Dendritic cell treated with granulocyte-macrophage colony-stimulating factor and Interleukin-4, amounts not matched to agents 40 ng/mL and 50 ng/mL, for 4 days (primary cell): ENCODE data around the gene FKRP.
"Not testable (repeated sequence)": the region's sequence is repeated elsewhere in the genome, so short reads cannot be mapped to it uniquely, and the experiment has no call there.

Source experiments
- H3K27ac Mint-ChIP-seq: one replicate; pipeline ENCODE4 v1.8.0; 2022; ENCODE audit warnings: mild to moderate bottlenecking, mixed read lengths
- H3K27me3 Mint-ChIP-seq: one replicate; pipeline ENCODE4 v1.8.0; 2022; ENCODE audit warnings: mild to moderate bottlenecking, mixed read lengths
- H3K36me3 Mint-ChIP-seq: one replicate; pipeline ENCODE4 v1.8.0; 2022; ENCODE audit warnings: low read depth, mixed read lengths
- H3K4me1 Mint-ChIP-seq: one replicate; pipeline ENCODE4 v1.8.0; 2022; ENCODE audit warnings: low read depth, mixed read lengths
- H3K4me3 Mint-ChIP-seq: one replicate; pipeline ENCODE4 v1.8.0; 2022; ENCODE audit warnings: mild to moderate bottlenecking, moderate library complexity, mixed read lengths
- H3K9me3 Mint-ChIP-seq: one replicate; pipeline ENCODE4 v1.8.0; 2022; ENCODE audit warnings: mixed read lengths
- intact Hi-C: fragments of 100-400 bp; cut with micrococcal nuclease; formaldehyde crosslinking; loops from one replicate; pipeline ENCODE4 v1.15.0; 2022

FKRP gene, protein sequence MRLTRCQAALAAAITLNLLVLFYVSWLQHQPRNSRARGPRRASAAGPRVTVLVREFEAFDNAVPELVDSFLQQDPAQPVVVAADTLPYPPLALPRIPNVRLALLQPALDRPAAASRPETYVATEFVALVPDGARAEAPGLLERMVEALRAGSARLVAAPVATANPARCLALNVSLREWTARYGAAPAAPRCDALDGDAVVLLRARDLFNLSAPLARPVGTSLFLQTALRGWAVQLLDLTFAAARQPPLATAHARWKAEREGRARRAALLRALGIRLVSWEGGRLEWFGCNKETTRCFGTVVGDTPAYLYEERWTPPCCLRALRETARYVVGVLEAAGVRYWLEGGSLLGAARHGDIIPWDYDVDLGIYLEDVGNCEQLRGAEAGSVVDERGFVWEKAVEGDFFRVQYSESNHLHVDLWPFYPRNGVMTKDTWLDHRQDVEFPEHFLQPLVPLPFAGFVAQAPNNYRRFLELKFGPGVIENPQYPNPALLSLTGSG

DNA sequence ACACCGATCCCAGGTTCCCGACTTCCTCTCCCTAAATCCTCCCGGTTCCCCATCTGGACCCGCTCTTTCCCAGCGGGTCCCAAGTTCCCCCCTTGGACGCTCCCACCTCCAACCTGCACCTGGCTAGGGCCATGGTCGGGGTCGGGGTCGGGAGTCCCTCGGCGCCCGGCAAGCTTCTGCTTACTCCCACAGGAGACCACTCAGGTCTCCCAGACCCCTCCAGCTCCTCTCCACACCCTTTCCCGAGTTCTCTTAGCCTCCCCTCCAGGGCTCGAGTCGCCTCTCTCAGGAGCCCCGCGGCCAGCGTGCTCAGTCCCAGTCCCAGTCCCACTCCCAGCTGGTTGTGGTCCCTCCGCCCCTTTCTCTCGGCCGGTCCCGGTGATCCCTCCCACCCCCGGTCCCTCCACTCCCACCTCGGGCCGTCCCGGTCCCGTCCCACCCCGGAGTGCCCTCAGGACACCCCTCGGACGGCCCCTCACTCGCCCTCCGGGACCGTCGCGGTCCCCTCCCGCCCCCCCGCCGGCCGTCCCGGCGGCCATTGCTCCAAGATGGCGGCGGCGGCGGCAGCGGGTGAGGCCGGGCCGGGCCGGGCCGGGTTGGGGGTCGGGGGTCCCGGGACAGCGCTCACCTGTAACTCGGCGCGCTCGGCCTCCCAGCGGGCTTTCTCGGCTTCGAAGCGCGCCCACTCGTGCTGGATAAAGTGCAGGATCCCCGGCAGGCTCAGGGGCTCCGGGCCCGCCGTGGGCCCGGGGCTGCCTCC, at the start of gene FKRP:
TSS of gene FKRP (plus strand) at position 537 of the 760 bp plus-strand sequence. CDS start 9,394 bp downstream, outside the sequence.
- no peaks in the 10 kb centered on the region for H3K27me3 Mint-ChIP-seq
- peak within 1 kb of the TSS; percentile 100 for H3K4me3 Mint-ChIP-seq
- H3K9me3 Mint-ChIP-seq, result no peaks in the 10 kb centered on the region
- peak within 1 kb of the TSS; percentile 94 for H3K27ac Mint-ChIP-seq
- H3K4me1 Mint-ChIP-seq, result peaks cover 73% of the 10 kb centered on the region
- intact Hi-C loops, result no loop called here
- H3K36me3 Mint-ChIP-seq, result peaks cover 43% of the 10 kb centered on the region

DNA sequence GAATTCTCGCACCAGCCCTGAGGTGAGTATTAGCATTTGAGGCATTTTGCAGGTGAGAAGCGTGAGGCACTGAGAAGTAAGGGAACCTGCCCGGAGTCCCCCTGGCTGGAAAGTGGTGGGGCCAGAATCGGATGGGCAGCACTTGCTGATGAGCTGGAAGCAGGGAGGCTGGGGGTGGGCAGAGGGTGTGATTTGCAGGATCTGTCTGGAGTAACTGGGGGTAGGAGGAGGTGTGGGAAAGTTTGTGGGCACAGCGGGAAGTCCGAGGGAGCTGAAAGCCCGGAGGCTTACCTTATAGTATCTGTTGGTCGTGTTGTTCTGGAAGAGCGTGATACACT, 49.0 kb upstream of the FKRP start:
- no peak overlapping the region for H3K4me3 Mint-ChIP-seq
- no peak overlapping the region for H3K27ac Mint-ChIP-seq
- H3K36me3 Mint-ChIP-seq, result peaks cover 100% of the 10 kb centered on the region
- intact Hi-C loops, result no loop called here
- peaks cover under 1% of the 10 kb centered on the region for H3K9me3 Mint-ChIP-seq
- no peaks in the 10 kb centered on the region for H3K27me3 Mint-ChIP-seq
- peaks cover 8% of the 10 kb centered on the region for H3K4me1 Mint-ChIP-seq

DNA sequence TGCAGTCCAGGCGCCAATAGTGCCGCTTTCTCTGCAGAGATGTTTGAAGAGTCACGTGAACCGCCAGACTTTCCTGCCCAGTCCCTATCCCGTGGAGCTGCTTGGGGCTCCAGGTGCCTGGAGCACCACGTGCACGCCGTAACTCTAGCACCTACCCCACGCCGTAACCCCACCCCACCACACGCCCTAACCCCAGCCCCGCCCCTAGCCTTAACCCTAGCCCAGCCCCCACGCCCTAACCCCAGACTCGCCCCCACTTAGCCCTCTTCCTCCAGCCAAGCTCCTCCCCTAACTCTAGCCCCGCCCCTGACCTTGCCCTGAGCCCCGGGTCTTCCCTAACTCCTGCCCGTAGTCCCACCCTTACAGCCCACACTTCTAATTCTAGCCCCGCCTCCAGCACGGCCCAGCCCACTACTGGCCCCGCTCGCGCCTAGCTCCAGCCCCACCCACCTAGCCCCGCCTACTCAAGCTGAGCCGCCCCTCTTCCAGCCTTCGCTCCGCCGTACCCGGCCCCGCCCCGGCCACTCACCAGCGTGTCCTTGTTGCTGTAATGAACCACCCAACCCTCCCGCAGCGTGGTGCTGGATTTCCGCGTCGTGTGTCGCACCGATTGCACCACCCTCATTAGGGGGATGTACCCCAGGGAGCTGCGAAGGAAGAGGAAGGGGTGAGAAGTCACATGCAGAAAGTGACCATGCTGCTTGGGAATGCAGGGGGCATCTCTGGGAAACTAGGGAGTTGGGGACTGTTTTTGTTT, 48.5 kb upstream of the FKRP start:
- no peaks in the 10 kb centered on the region for H3K27me3 Mint-ChIP-seq
- peaks cover 100% of the 10 kb centered on the region for H3K36me3 Mint-ChIP-seq
- intact Hi-C loops, result no loop called here
- H3K4me3 Mint-ChIP-seq, result no peak overlapping the region
- peaks cover 8% of the 10 kb centered on the region for H3K4me1 Mint-ChIP-seq
- no peak overlapping the region for H3K27ac Mint-ChIP-seq
- H3K9me3 Mint-ChIP-seq, result no peaks in the 10 kb centered on the region

DNA sequence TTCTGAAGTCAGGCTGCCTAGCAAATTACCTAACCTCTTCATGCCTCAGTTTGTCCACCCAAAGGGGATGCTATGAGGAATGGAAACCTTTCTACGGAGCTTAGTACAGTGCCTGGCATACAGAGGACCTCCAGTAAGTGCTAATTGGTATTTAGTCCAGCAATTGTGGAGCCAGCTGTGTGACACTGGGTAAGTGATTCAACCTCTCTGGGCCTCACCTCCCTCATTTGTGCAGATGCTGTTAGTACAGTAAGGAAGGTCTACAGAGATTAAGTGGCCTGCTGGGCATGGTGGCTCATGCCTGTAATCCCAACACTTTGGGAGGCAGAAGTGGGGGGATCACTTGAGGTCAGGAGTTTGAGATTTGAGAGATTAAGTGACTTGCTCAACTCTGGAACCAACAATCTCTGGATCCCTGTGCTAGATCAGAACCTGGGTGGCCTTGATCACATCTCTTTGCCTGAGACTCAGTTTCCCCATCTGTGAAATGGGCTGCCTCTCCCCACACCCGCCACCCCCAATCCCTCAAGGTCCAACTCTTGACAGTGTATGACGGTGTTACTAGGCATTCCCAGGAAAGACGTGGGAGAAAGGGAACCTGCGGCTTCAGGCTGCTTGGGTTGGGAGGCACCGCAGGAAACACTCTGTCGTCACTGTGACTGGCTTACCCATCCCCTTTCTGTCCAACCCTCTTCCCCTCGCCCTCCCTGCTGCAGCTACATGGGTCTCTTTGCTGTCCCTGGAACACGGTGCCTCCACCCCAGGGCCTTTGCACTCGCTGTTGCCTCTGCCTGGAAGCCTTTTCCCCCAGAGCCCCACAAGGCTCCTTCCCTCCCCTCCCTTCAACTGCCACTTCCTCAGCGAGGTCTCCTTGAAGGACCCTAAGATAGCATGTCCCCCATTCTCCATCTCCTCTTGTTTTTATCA, 47.2 kb upstream of the FKRP start:
- Mint-ChIP-seq H3K36me3 (peaks cover 100% of the 10 kb centered on the region), H3K27ac (no peak overlapping the region), H3K27me3 (no peaks in the 10 kb centered on the region), H3K4me1 (peaks cover 8% of the 10 kb centered on the region), H3K4me3 (no peak overlapping the region), H3K9me3 (no peaks in the 10 kb centered on the region)
- intact Hi-C loops, result no loop called here

DNA sequence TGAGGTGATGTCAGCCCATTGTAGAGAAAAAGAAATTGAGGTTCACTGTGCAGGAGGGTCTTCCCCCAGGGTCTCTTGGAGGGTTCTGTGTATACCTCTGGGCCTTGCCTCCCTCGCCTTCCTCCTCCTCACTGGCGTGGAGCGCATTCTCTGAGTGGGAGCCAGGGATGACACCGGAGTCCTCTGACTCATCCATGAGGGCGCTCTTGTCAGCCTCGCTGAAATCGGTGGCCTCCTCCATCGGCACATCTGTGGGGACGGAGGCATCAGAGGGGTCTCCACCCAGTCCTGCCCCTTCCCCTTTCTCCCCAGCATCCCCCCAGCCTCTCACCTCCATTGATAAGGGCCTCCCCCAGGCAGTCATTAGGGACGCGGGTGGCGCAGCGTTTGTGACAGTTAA, 45.2 kb upstream of the FKRP start:
- intact Hi-C loops, result no loop called here
- H3K4me3 Mint-ChIP-seq, result no peak overlapping the region
- no peak overlapping the region for H3K27ac Mint-ChIP-seq
- no peaks in the 10 kb centered on the region for H3K9me3 Mint-ChIP-seq
- H3K27me3 Mint-ChIP-seq, result no peaks in the 10 kb centered on the region
- H3K4me1 Mint-ChIP-seq, result peaks cover 8% of the 10 kb centered on the region
- peaks cover 92% of the 10 kb centered on the region for H3K36me3 Mint-ChIP-seq

DNA sequence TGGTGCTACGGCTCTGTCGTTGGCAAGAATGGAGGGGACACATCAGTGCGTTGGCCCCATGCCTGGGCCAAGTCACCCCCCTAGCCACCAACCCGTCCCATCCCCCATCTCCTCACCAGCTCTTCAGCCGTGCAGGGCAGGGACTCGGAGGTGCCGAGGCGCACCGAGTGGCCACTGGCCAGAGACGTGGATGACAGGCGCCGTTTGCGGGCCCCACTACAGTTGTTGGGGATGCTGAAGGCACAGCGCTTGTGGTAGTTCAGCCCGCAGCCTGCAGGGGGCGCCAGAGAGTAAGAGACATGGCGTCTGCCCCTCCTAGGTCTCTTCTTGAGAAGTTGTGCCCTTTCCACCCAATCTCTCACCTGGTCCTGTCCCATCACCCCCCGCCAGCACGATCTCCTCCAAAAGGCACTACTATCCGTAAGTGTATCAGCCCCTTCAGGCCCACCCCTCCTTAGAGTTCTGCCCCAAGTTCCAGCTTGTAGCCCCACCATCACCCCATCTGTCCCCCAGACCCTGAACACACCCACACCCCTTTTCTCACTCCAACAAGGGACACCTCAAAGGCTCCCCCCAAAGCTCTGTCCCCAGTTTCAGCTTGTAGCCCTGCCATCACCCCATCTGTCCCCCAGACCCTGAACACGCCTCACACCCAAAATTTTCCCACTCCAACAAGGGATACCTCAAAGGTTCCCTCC, 41.3 kb upstream of the FKRP start:
- Mint-ChIP-seq H3K9me3 (no peaks in the 10 kb centered on the region), H3K36me3 (peaks cover 90% of the 10 kb centered on the region), H3K4me1 (no peaks in the 10 kb centered on the region), H3K4me3 (no peak overlapping the region), H3K27ac (no peak overlapping the region), H3K27me3 (no peaks in the 10 kb centered on the region)
- intact Hi-C loops, result loop anchor here (1.0 kb wide), 2 partner anchors 24 to 44 kb away; no protein-coding TSS in a partner anchor

DNA sequence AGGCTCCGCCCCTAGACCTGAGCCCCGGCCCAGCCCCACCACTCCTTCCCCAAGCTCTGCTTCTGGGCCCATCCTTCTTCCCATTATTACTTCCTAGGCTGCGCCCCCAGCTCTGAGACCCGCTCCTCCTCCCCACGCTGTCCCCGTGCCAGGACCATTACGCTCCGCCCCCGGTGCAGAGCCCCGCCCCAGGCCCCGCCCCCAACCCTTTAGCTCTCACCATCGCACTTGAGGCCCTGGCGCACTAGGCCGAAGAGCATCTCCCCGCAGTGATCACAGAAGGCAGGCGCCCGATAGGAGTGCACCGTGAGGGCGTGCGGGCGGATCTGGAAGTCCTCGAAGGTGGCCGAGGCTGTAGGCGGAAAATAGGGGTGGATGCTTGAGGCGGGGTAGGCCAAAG, 35.2 kb upstream of the FKRP start:
- H3K27me3 Mint-ChIP-seq, result peaks cover 6% of the 10 kb centered on the region
- peaks cover 19% of the 10 kb centered on the region for H3K4me1 Mint-ChIP-seq
- H3K27ac Mint-ChIP-seq, result no peak overlapping the region
- H3K9me3 Mint-ChIP-seq, result no peaks in the 10 kb centered on the region
- no peak overlapping the region for H3K4me3 Mint-ChIP-seq
- intact Hi-C loops, result no loop called here
- peaks cover 54% of the 10 kb centered on the region for H3K36me3 Mint-ChIP-seq

DNA sequence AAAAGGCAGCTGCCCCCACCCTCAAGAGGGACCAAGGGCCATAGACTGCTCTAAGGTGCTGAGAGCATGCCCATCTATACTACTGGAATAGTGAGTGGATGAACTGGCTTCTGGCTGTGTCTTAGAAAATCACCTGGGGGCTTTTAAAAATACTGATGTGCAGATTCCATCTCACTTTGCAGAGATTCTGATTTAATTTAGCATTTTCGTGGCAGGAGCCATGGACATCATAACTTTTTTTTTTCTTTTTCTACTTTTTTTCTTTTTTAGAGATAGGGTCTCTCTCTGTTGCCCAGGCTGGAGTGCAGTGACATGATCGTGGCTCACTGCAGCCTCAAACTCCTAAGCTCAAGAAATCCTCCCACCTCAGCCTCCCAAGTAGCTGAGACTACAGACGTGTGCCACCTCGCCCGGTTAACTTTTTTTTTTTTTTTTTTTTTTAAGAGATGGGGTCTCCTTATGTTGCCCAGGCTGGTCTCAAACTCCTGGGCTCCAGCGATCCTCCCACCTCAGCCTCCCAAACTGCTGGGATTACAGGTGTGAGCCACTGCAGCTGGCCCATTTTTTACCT, 33.0 kb upstream of the FKRP start:
- intact Hi-C loops, H3K4me3 Mint-ChIP-seq, H3K27ac Mint-ChIP-seq, H3K9me3 Mint-ChIP-seq: not testable (repeated sequence)
- H3K36me3 Mint-ChIP-seq, result peaks cover 52% of the 10 kb centered on the region
- H3K27me3 Mint-ChIP-seq, result peaks cover 13% of the 10 kb centered on the region
- peaks cover 37% of the 10 kb centered on the region for H3K4me1 Mint-ChIP-seq

DNA sequence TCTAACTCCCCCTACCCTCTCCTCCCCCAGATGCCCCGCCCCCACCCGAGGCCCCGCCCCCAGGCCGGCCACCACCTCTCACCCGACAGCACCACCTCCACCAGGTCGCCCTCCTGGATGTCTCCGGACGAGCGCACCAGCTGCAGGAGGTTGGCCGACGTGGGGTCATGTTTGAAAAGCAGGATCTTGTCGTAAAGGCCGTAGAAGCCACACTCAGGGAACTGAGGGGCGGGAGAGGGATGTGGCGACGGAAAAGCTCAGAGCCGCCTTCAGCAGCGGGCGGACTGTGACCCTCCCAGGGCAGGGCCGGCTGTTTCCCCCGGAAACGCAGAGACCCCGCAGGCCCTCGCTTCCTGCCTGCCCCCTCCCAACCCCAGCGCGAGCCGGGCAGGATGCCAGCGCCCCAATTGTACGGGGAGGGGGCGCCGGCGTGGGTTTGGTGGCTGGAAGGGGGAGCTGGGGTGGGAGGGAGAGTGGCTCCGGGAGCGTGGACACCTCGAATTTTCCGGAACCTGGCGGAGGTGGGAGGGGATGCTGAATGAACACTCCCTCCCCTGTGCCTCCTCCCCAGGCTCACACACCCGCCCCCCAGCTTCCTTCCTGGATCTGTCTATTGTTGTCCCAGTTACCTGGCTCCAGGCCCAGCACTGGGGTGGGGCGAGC, 31.9 kb upstream of the FKRP start:
- Mint-ChIP-seq H3K4me3 (peak overlapping the region; percentile 87), H3K27me3 (peaks cover 13% of the 10 kb centered on the region), H3K27ac (peak overlapping the region; percentile 80), H3K4me1 (peaks cover 47% of the 10 kb centered on the region), H3K9me3 (no peaks in the 10 kb centered on the region), H3K36me3 (peaks cover 45% of the 10 kb centered on the region)
- intact Hi-C loops, result no loop called here

DNA sequence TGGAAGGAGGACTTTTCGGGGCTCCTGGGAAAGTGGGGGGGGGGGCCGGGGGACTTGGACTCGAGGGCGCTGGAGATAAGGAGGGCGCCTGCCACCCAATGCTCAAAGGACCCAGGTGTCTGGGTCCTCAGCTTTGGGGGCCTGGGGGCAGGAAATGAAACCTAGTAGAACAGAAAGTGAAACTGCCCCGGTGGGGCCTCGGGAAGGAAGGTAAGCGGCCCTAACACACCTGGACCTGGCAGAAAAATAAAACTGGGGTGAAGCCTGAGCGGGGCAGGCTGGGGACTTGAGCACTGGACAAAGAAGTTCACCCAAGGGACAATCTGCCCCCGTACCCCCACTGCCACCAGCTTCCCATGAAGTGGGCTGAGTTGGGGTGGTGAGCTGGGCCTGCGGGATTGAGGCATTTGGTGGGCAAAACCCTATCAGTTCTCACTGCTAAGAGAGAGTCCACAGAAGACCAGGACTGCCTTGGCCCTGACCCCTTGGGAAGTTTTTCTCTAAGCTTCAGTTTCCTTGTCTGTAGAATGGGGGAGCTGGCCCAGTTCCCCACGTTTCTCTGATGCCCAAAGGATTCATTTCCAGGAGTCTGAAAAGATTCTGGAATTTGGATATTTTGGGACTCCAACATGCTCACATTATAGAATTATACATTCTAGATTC, 31.3 kb upstream of the FKRP start:
- Mint-ChIP-seq H3K36me3 (peaks cover 45% of the 10 kb centered on the region), H3K4me3 (peak overlapping the region; percentile 87), H3K27ac (peak overlapping the region; percentile 80), H3K9me3 (no peaks in the 10 kb centered on the region), H3K4me1 (peaks cover 54% of the 10 kb centered on the region), H3K27me3 (peaks cover 13% of the 10 kb centered on the region)
- intact Hi-C loops, result no loop called here

DNA sequence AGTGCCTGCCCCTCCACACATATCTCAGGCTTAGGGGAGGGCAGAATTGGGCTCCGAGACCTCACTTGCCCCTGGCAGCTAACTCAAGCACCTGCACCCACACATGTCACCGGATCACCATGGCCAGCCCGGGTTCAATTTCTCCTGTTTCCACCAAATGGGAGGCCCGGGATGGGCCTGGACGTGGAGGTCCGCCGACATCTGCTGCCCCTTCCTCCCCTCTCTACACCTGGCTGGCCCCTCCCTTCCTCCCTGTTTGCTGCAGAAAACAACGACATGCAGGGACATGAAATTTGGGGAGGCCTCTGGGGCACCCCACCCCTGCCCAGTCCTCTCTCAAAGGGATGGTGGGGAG, 30.3 kb upstream of the FKRP start:
- intact Hi-C loops, result no loop called here
- H3K4me1 Mint-ChIP-seq, result peaks cover 63% of the 10 kb centered on the region
- H3K4me3 Mint-ChIP-seq, result peak overlapping the region; percentile 100
- peak overlapping the region; percentile 97 for H3K27ac Mint-ChIP-seq
- H3K9me3 Mint-ChIP-seq, result no peaks in the 10 kb centered on the region
- peaks cover 45% of the 10 kb centered on the region for H3K36me3 Mint-ChIP-seq
- peaks cover 13% of the 10 kb centered on the region for H3K27me3 Mint-ChIP-seq
